ENCODE results near the gene STRAP. TPM values are rescaled to one million over a fixed set of nuclear protein-coding genes. Genes with fewer than 3 reads are reported as not detected.

The STRAP gene
- total and polyA plus RNA-seq, 2 of the 13 experiments (the other 11 are each of a cell fraction or from before 2014, with no cell fraction given) = 66.9 to 118 TPM

GRCh38 chr12:15928870-15929571 is 46.8 kb downstream of the STRAP start:
- Histone ChIP-seq H3K79me2 (ENCODE audit: insufficient read depth, low read length) (no peaks in the 10 kb centered on the region), H4K20me1 (ENCODE audit: insufficient read depth, low read length) (no peaks in the 10 kb centered on the region), H3K27ac (ENCODE audit: extremely low read length, insufficient read depth, low read length) (no peak overlapping the region), H3K4me3 (replicated peaks in 1 of 3; ENCODE audit: insufficient read depth in 1 of 3, low read depth in 2 of 3, low read length in 3 of 3) (no peak overlapping the region), H2AFZ (ENCODE audit: low read length) (no peak overlapping the region), H3K9ac (ENCODE audit: insufficient read depth, low read depth, low read length) (no peak overlapping the region), H3K27me3 (ENCODE audit: control insufficient read depth in 1 of 2, insufficient read depth in 2 of 2, low read length in 2 of 2) (no peaks in the 10 kb centered on the region), H3K4me1 (ENCODE audit: insufficient read depth, low read length) (peaks cover 20% of the 10 kb centered on the region), H3K36me3 (replicated peaks in 1 of 2; ENCODE audit: control insufficient read depth in 1 of 2, insufficient read depth in 2 of 2, low read length in 2 of 2) (no peaks in the 10 kb centered on the region; a peak in 1 of 5 replicates), H3K9me3 (ENCODE audit: low read length) (no peaks in the 10 kb centered on the region), H3K4me2 (ENCODE audit: low read depth, low read length) (no peak overlapping the region)
- POLR2A ChIA-PET = no interaction called here
- in situ Hi-C loops (cut with HindIII; ENCODE audit: extremely low pct_ligation_motif_present, low pct_unique_long_range_greater_than_20kb) = no loop called here
- no TSS peak for BruUV-seq (replicated peaks)
- DNase-seq (ENCODE audit: low spot score) (no peak), ATAC-seq (no peak), FAIRE-seq (no peak)
- intact Hi-C loops (cut with micrococcal nuclease; ENCODE audit: unreplicated experiment) = no loop called here
- TF ChIP-seq IRX3 (CRISPR knock-in tag; IDR thresholded peaks at IDR 0.05; ENCODE audit: borderline replicate concordance, low read depth) = no peak
- TF ChIP-seq TEAD2 (CRISPR knock-in tag; IDR thresholded peaks at IDR 0.05) = no peak
- TF ChIP-seq CREB3 (CRISPR knock-in tag; IDR thresholded peaks at IDR 0.05) = no peak
- TF ChIP-seq SRSF9 (IDR thresholded peaks at IDR 0.05; ENCODE audit: borderline replicate concordance, insufficient read depth, low read depth, low read length, poor library complexity, severe bottlenecking) = no peak
- no peak for TF ChIP-seq ZNF318 (CRISPR knock-in tag; IDR thresholded peaks at IDR 0.05)
- CTCF ChIA-PET (ENCODE audit: low intra/inter-chr PET ratio, low total read pairs) = no interaction called here
- WGBS (ENCODE audit: low lambda C conversion rate) = 91% methylated on average over 8 of the region's 10 CpGs

Data from HepG2 (cell line).